Articular chondrocyte of knee joint (primary cell): ENCODE results near the gene CCN6. TPM values are rescaled to one million over a fixed set of nuclear protein-coding genes. Genes with fewer than 3 reads are reported as not detected.

Experiments used
- total RNA-seq: library from RNA; depleted of rRNA; stranded (reverse); fragments of >200 nt; gene quantifications from 2 replicates; pipeline ENCODE4 v1.2.3, GENCODE V29; 2012

The CCN6 gene
- total RNA-seq = 28.4 and 36.8 TPM in 2 replicates

DNA sequence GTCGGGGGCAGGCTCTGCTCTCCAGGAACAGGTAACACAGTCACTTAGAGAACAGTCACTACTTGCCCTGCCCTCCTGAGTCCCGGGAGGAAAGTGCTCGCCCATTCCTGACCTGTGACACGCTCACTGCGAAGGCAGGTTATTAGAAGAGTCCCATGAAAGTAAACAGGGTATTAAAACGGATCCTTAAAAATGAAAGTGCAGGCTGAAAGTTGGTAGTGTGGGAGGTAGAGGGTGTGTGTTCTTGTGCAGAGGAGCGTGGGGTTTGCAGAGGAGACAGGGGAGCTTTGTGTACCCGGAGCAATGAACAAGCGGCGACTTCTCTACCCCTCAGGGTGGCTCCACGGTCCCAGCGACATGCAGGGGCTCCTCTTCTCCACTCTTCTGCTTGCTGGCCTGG lies at the start of gene CCN6:
CCN6 (plus strand) TSS at position 104 of the 400 bp plus-strand sequence; CDS start at position 358, 254 bp downstream.

GRCh38 chr6:112087136-112087911 lies 33.4 kb downstream of the CCN6 start, which contains the start of the genes FAM229B and TUBE1:
Gene FAM229B, plus strand, starts transcription at chr6:112087591. Its CDS starts 11,693 bp downstream, at chr6:112099284.
Gene TUBE1, minus strand, starts transcription at chr6:112087482. Its CDS starts 48 bp downstream, at chr6:112087434.

Other genes with a start within 250 kb of the CCN6 start
- gene FYN, start 180.7 kb upstream of the CCN6 start, total RNA-seq = 254 and 279 TPM in 2 replicates
- gene TUBE1, start 33.4 kb downstream of the CCN6 start, total RNA-seq = 42.1 and 43.0 TPM in 2 replicates
- gene FAM229B, start 33.5 kb downstream of the CCN6 start, total RNA-seq = 18.8 and 21.2 TPM in 2 replicates
- 459 and 536 TPM in 2 replicates for gene LAMA4, start 200.5 kb downstream of the CCN6 start, total RNA-seq